Bronchial epithelial cell (primary cell): ENCODE results near the gene FARP1. TPM values are rescaled to one million over a fixed set of nuclear protein-coding genes. Genes with fewer than 3 reads are reported as not detected.

ENCODE experiments used
- DNase-seq: peaks from one replicate; pipeline ENCODE4 v3.0.0-alpha.2; 2010; ENCODE audit warnings: low read depth
- FAIRE-seq: peaks from 2 replicates; lab custom pipeline; 2011; peaks lifted over from hg19 to GRCh38; lab: Jason Lieb, UNC
- H3K27me3 ChIP-seq: 2 replicates; pipeline ENCODE4 v1.5.1; 2011; ENCODE audit warnings: low read length; ENCODE audit not compliant: control insufficient read depth, insufficient read depth
- H3K36me3 ChIP-seq: 2 replicates; pipeline ENCODE4 v1.5.1; 2011; ENCODE audit warnings: low read length; ENCODE audit not compliant: control insufficient read depth, insufficient read depth
- H3K4me3 ChIP-seq: 2 replicates; pipeline ENCODE4 v1.5.1; 2011; ENCODE audit warnings: mild to moderate bottlenecking, low read depth, low read length, control low read depth
- CTCF ChIP-seq: IDR thresholded peaks from 2 replicates; pipeline ENCODE4 v1.5.1; 2011; ENCODE audit warnings: mild to moderate bottlenecking, moderate library complexity, low read length, control low read depth, inconsistent platforms; ENCODE audit not compliant: insufficient read depth, severe bottlenecking
- total RNA-seq: library from RNA; depleted of rRNA; stranded (reverse); fragments of >200 nt; gene quantifications from 2 replicates; pipeline ENCODE4 v1.2.1, GENCODE V29; 2014

Gene FARP1
- total RNA-seq, 1 donor from 2014 or later, result 11.1 TPM

GRCh38 chr13:98493042-98493712, 350.3 kb downstream of the FARP1 start:
- TF ChIP-seq CTCF, result no peak
- Histone ChIP-seq H3K27me3 (no peaks in the 10 kb centered on the region), H3K4me3 (no peak overlapping the region), H3K36me3 (peaks cover 16% of the 10 kb centered on the region)
- no peak for DNase-seq
- no peak for FAIRE-seq

GRCh38 chr13:98494769-98495168, 351.9 kb downstream of the FARP1 start:
- H3K27me3 ChIP-seq, result no peaks in the 10 kb centered on the region
- FAIRE-seq, result no peak
- H3K36me3 ChIP-seq, result peaks cover 17% of the 10 kb centered on the region
- DNase-seq, result no peak
- TF ChIP-seq CTCF, result no peak
- H3K4me3 ChIP-seq, result no peak overlapping the region

GRCh38 chr13:98495627-98496478, 353.0 kb downstream of the FARP1 start:
- Histone ChIP-seq H3K36me3 (peaks cover 20% of the 10 kb centered on the region), H3K27me3 (no peaks in the 10 kb centered on the region), H3K4me3 (no peak overlapping the region)
- DNase-seq (no peak), FAIRE-seq (no peak)
- no peak for TF ChIP-seq CTCF

- FAIRE-seq (no peak), DNase-seq (no peak)
- peaks cover 20% of the 10 kb centered on the region for H3K36me3 ChIP-seq
- H3K27me3 ChIP-seq, result no peaks in the 10 kb centered on the region
- no peak overlapping the region for H3K4me3 ChIP-seq
- no peak for TF ChIP-seq CTCF
Observed at GRCh38 chr13:98496479-98496791, 353.5 kb downstream of the FARP1 start.

- H3K36me3 ChIP-seq, result peaks cover 20% of the 10 kb centered on the region
- H3K4me3 ChIP-seq, result no peak overlapping the region
- FAIRE-seq, result peak; percentile 7
- DNase-seq, result no peak
- no peaks in the 10 kb centered on the region for H3K27me3 ChIP-seq
- TF ChIP-seq CTCF, result no peak
Observed at GRCh38 chr13:98496966-98497365, 354.1 kb downstream of the FARP1 start.
